ENCODE data around the gene TMEM141. TPM values are rescaled to one million over a fixed set of nuclear protein-coding genes. Genes with fewer than 3 reads are reported as not detected.
"Not testable (repeated sequence)": the region's sequence is repeated elsewhere in the genome, so short reads cannot be mapped to it uniquely, and the experiment has no call there.

The TMEM141 gene
- total RNA-seq, 1 donor from 2014 or later: 69.8 TPM

- no peak for TF ChIP-seq CTCF (IDR thresholded peaks at IDR 0.05; ENCODE audit: insufficient read depth, low read length, poor library complexity, severe bottlenecking)
- Histone ChIP-seq H3K27me3 (ENCODE audit: control insufficient read depth, insufficient read depth, low read length) (no peaks in the 10 kb centered on the region), H3K4me3 (ENCODE audit: low read depth, low read length) (no peak overlapping the region), H3K36me3 (ENCODE audit: control insufficient read depth, insufficient read depth, low read length) (no peaks in the 10 kb centered on the region)
- DNase-seq (ENCODE audit: low read depth): no peak
Measured at GRCh38 chr9:136829412-136829811, 38.3 kb downstream of the TMEM141 start.

- H3K27me3 ChIP-seq (ENCODE audit: control insufficient read depth, insufficient read depth, low read length): no peaks in the 10 kb centered on the region
- no peak for TF ChIP-seq CTCF (IDR thresholded peaks at IDR 0.05; ENCODE audit: insufficient read depth, low read length, poor library complexity, severe bottlenecking)
- DNase-seq (ENCODE audit: low read depth): no peak
- no peaks in the 10 kb centered on the region for H3K36me3 ChIP-seq (ENCODE audit: control insufficient read depth, insufficient read depth, low read length)
- H3K4me3 ChIP-seq (ENCODE audit: low read depth, low read length): no peak overlapping the region
Measured at GRCh38 chr9:136829981-136830885, 39.1 kb downstream of the TMEM141 start.

GRCh38 chr9:136831002-136831719 is 40.0 kb downstream of the TMEM141 start:
- no peak for TF ChIP-seq CTCF (IDR thresholded peaks at IDR 0.05; ENCODE audit: insufficient read depth, low read length, poor library complexity, severe bottlenecking)

GRCh38 chr9:136831720-136832104 is 40.6 kb downstream of the TMEM141 start:
- H3K27me3 ChIP-seq (ENCODE audit: control insufficient read depth, insufficient read depth, low read length): no peaks in the 10 kb centered on the region
- H3K36me3 ChIP-seq (ENCODE audit: control insufficient read depth, insufficient read depth, low read length): no peaks in the 10 kb centered on the region

More at GRCh38 chr9:136831002-136831719, 40.0 kb downstream of the TMEM141 start:
- Histone ChIP-seq H3K36me3 (ENCODE audit: control insufficient read depth, insufficient read depth, low read length) (no peaks in the 10 kb centered on the region), H3K4me3 (ENCODE audit: low read depth, low read length) (no peak overlapping the region), H3K27me3 (ENCODE audit: control insufficient read depth, insufficient read depth, low read length) (no peaks in the 10 kb centered on the region)
- DNase-seq (ENCODE audit: low read depth): no peak

GRCh38 chr9:136832581-136832980 is 41.4 kb downstream of the TMEM141 start:
- Histone ChIP-seq H3K27me3 (ENCODE audit: control insufficient read depth, insufficient read depth, low read length) (no peaks in the 10 kb centered on the region), H3K4me3 (ENCODE audit: low read depth, low read length) (no peak overlapping the region), H3K36me3 (ENCODE audit: control insufficient read depth, insufficient read depth, low read length) (no peaks in the 10 kb centered on the region)
- TF ChIP-seq CTCF (IDR thresholded peaks at IDR 0.05; ENCODE audit: insufficient read depth, low read length, poor library complexity, severe bottlenecking): no peak
- no peak for DNase-seq (ENCODE audit: low read depth)

More at GRCh38 chr9:136831720-136832104, 40.6 kb downstream of the TMEM141 start:
- no peak for DNase-seq (ENCODE audit: low read depth)
- H3K4me3 ChIP-seq (ENCODE audit: low read depth, low read length): no peak overlapping the region
- no peak for TF ChIP-seq CTCF (IDR thresholded peaks at IDR 0.05; ENCODE audit: insufficient read depth, low read length, poor library complexity, severe bottlenecking)

- not testable (repeated sequence) for H3K36me3 ChIP-seq (ENCODE audit: control insufficient read depth, insufficient read depth, low read length); DNase-seq (ENCODE audit: low read depth); H3K4me3 ChIP-seq (ENCODE audit: low read depth, low read length); H3K27me3 ChIP-seq (ENCODE audit: control insufficient read depth, insufficient read depth, low read length)
Measured at GRCh38 chr9:136833381-136834048, 42.4 kb downstream of the TMEM141 start.
